Stimulated activated effector memory CD8-positive, alpha-beta T cell treated with anti-CD3 and anti-CD28 coated beads, Interleukin-12 subunit alpha, Interleukin-12 subunit beta, amount 100 ng/mL, for 72 hours (primary cell): ENCODE measurements around the gene CDK19.
"Not testable (repeated sequence)": the region's sequence is repeated elsewhere in the genome, so short reads cannot be mapped to it uniquely, and the experiment has no call there.

Experiments
- ATAC-seq: fragments of 150-1000 bp; cut with Tn5 transposase; 2 replicates; pipeline ENCODE4 v1.10.0; 2021
- DNase-seq, 2 donors: peaks; one replicate each; pipeline ENCODE4 v3.0.0; 2021 to 2022; ENCODE audit warnings: low spot score in 2 of 2
- H3K27ac Mint-ChIP-seq: one replicate; pipeline ENCODE4 v1.8.0; 2022; ENCODE audit warnings: mild to moderate bottlenecking, mixed read lengths
- H3K36me3 Mint-ChIP-seq: one replicate; pipeline ENCODE4 v1.8.0; 2022; ENCODE audit warnings: mild to moderate bottlenecking, mixed read lengths
- H3K4me1 Mint-ChIP-seq: one replicate; pipeline ENCODE4 v1.8.0; 2022; ENCODE audit warnings: mixed read lengths
- H3K4me3 Mint-ChIP-seq: one replicate; pipeline ENCODE4 v1.8.0; 2022; ENCODE audit warnings: mild to moderate bottlenecking, mixed read lengths
- H3K9me3 Mint-ChIP-seq: one replicate; pipeline ENCODE4 v1.8.0; 2022; ENCODE audit warnings: mixed read lengths

The CDK19 gene

DNA sequence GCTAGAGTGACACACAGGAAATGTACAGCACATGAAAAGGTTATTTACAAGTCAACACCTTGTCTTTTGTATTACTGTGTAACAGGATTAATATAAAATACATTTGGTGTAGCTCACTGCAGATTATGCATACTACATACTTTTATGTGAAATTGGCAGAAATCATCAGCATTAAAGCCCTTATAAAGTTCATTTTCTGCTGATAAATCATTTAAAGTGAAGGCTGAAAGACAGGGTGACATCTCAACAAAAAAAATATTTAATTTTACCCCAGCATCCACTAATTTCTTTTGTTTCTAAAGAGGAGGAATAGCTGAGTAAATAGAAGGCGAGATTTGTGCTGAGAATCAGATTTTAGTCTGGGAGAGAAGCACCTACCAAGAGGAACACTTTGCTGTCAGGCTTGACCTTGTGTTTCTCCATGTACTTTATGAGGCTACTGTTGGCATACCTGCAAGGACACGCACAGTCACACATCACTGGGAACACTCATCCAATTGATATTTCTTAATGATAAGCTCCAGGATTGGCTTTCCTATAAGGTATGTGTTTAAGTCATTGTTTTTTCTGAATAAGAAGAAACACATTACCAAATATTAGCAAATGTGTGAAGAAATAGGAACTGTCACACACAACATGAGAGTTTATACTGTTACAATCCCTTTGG is 192.2 kb downstream of the CDK19 start:
- ATAC-seq (no peak), DNase-seq (no peak)
- H3K27ac Mint-ChIP-seq = no peak overlapping the region
- H3K4me3 Mint-ChIP-seq = no peak overlapping the region
- peaks cover 33% of the 10 kb centered on the region for H3K36me3 Mint-ChIP-seq
- peaks cover 7% of the 10 kb centered on the region for H3K4me1 Mint-ChIP-seq
- no peaks in the 10 kb centered on the region for H3K9me3 Mint-ChIP-seq

DNA sequence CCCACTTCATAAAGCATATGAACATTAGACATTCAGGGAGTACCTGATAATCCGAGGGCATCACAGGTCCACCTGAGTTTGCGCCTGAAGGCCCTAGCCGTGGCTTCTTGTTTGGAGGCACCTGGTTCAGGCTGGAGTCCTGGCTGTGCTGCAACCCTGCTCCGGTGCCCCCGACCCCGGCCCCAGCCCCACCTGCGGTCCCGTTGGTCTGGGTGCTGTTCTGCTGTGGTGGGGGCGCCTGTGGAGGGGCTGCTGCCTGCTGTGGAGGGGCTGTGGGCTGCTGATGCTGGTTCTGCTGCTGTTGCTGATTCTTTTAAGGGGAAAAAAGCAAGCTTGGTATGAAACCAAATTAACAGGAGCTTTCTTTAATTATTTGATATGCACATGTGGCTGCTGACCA is 194.2 kb downstream of the CDK19 start:
- Mint-ChIP-seq H3K36me3 (peaks cover 38% of the 10 kb centered on the region), H3K9me3 (no peaks in the 10 kb centered on the region)

DNA sequence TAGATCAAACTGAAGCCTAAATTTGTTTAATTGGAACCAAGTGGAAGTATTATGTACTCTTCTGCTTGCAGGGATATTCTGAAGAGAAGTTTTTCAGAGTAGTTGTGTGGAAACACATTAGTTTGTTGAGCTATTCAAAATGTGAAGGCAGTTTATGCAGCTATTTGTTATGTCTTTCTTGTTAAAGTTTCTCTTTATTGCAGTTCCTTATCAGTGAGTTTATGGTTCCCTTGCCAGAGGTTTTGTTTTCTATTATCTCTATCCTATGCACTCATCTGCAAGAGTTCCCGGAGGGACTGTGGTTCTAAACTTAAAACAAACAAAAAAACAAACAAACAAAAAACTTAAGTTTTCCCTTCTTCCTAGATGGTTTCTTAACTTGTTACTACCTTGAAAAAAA is 195.2 kb downstream of the CDK19 start:
- DNase-seq = no peak
- Mint-ChIP-seq H3K4me1 (peaks cover 10% of the 10 kb centered on the region), H3K9me3 (no peaks in the 10 kb centered on the region), H3K36me3 (peaks cover 38% of the 10 kb centered on the region), H3K4me3 (no peak overlapping the region), H3K27ac (peak overlapping the region; percentile 2)
- ATAC-seq = no peak

More for the DNA sequence above, 194.2 kb downstream of the CDK19 start:
- H3K4me1 Mint-ChIP-seq = peaks cover 10% of the 10 kb centered on the region
- no peak overlapping the region for H3K4me3 Mint-ChIP-seq
- no peak overlapping the region for H3K27ac Mint-ChIP-seq
- ATAC-seq = no peak
- no peak for DNase-seq

DNA sequence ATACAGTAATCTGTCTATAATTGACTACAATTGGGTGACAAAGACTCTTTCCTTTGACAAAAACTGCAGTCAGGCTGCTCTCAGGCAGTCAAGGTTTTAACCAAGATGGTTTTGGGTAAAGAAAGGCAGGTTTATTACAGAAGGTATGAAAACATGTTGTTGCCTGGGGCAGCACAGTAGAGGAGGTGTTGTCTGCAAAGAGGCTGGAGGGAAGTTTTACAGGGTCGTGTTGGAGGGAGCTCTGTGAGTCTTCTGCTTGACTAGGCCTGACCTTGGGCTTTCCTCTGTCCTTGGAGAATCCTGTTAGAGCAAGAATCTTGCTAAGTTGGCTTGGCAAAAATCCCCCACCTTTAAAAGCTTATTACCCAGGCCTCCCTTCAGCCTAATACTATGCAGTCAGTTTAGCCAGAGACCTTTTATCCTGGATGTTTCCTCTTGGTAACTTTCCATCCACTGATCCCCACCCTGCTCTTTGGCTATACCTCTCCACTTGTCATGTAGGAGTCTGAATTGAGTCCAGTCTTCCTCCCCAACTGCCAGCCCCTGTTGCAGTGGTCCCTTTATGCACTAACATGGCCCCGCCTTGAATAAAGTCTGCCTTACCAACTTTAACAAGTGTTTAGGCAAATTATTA is 195.9 kb downstream of the CDK19 start:
- H3K4me3 Mint-ChIP-seq = no peak overlapping the region
- peaks cover 41% of the 10 kb centered on the region for H3K36me3 Mint-ChIP-seq
- no peaks in the 10 kb centered on the region for H3K9me3 Mint-ChIP-seq
- DNase-seq = no peak
- H3K4me1 Mint-ChIP-seq = peaks cover 10% of the 10 kb centered on the region
- no peak for ATAC-seq
- H3K27ac Mint-ChIP-seq = peak overlapping the region; percentile 2

DNA sequence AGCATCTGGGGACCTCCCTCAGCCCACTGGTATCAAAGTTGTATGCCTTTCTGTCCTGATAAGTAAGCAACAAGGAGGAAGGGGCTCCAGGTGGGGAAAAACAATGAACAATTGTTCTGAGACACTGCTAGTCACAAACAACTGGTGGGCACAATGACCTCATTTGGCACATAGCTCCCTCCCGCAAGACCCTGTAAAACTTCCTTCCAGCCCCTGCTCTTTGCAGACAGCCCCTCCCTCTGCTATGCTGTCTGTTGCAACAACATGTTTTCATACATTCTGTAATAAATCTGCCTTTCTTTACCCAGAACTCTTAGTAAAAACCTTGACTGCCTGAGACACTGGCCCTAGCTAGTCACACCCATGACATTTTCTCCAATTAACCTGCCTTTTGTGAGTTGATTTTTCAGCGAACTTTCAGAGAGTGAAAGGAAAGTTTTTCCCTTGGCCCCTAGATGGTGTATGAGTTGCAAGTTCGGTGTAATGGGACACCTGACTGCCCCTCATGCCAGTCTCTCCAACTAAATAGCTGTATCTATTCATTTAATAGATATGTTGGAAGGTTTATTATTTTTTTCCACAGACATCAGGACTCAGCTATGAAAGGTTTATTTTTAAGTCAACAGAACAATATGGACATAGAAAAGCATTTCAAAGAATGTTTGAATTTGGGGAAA is 196.5 kb downstream of the CDK19 start:
- peaks cover 10% of the 10 kb centered on the region for H3K4me1 Mint-ChIP-seq
- DNase-seq (no peak), ATAC-seq (no peak)
- H3K36me3 Mint-ChIP-seq = peaks cover 45% of the 10 kb centered on the region
- no peaks in the 10 kb centered on the region for H3K9me3 Mint-ChIP-seq
- no peak overlapping the region for H3K4me3 Mint-ChIP-seq
- H3K27ac Mint-ChIP-seq = peak overlapping the region; percentile 65

DNA sequence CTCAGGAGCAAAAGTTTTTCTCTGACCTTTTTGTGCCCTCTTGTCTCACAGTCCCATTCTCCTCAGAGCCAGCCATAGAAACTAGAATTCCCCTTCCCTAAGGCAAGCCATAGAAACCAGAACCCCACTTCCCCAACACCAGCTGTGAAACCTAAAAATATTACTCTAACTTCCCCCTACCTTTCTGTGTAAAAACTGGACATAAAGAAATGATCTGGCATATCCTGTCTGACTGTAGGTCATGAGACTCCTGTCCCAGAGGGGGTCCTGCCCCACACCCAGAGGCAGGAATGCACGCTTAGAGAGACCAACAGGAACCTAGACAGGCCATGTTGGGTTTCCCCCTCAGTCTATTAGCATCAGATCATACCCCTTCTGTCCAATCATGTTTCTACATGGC is 198.2 kb downstream of the CDK19 start:
- peak; percentile 52 for ATAC-seq
- Mint-ChIP-seq H3K4me3 (no peak overlapping the region), H3K9me3 (no peaks in the 10 kb centered on the region), H3K27ac (no peak overlapping the region), H3K4me1 (peaks cover 10% of the 10 kb centered on the region), H3K36me3 (peaks cover 33% of the 10 kb centered on the region)
- no peak for DNase-seq

DNA sequence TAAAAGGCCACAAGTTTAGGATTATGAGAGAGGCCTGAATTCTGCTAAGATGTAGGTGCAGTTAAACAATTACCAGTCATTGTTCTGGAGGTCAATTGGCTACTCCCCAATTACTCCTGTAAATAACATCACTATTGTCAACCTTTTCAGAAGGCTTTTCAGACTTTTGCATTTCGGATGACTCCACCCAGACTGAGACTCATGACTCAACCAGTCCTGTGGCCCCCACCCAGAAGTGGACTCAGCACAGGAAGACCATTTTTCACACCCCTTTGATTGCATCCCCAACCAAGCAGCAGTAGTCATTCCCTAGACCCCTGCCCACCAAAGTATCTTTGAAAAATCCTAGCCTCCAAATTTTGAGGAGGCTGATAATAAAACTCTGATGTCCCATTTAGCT is 199.5 kb downstream of the CDK19 start:
- Mint-ChIP-seq H3K36me3 (peaks cover 23% of the 10 kb centered on the region), H3K4me1 (peaks cover 10% of the 10 kb centered on the region), H3K9me3 (no peaks in the 10 kb centered on the region), H3K4me3 (no peak overlapping the region), H3K27ac (no peak overlapping the region)
- ATAC-seq (no peak), DNase-seq (no peak)

DNA sequence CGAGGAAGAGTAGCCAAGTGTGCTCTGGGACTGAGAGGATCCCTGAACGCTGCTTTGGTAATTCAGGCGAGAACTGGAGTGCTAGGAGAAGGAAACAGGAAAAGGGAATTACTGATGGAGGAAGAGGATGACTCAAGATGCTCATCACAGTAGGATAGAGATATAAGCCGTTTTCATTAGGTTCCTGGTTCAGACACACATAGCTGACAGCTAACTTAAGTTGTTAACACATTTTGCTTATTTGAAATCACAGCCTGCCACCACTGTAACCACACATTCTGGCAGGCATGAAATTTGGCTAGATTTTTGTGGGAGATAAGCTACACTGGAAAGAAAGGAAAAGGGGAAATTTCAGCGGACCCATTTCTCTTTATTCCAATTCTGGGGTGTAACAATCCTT is 200.7 kb downstream of the CDK19 start:
- Mint-ChIP-seq H3K27ac (no peak overlapping the region), H3K4me1 (peaks cover 10% of the 10 kb centered on the region), H3K36me3 (peaks cover 13% of the 10 kb centered on the region), H3K9me3 (no peaks in the 10 kb centered on the region), H3K4me3 (no peak overlapping the region)
- DNase-seq (no peak), ATAC-seq (no peak)

DNA sequence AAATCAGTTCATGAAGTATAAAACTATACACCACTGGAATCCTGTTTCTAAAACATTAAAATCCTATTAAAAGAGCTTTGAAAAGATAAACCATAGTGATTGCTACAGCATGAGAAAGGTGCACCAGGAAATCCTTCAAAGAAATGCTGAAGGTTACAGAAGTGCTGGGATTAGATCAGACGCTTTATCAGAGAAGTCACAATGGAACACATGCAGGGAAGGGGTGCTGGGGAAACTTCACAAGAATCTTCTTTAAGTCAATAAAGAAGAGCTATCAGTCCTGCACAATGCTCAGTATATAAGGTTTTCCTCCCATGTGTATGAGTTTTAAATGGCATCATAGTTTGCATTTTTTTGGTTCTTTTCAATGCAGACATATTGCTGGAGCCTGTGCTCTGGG is 201.2 kb downstream of the CDK19 start:
- H3K4me1 Mint-ChIP-seq = peaks cover 10% of the 10 kb centered on the region
- H3K27ac Mint-ChIP-seq = no peak overlapping the region
- ATAC-seq = no peak
- H3K9me3 Mint-ChIP-seq = no peaks in the 10 kb centered on the region
- no peak for DNase-seq
- peaks cover 13% of the 10 kb centered on the region for H3K36me3 Mint-ChIP-seq
- no peak overlapping the region for H3K4me3 Mint-ChIP-seq

DNA sequence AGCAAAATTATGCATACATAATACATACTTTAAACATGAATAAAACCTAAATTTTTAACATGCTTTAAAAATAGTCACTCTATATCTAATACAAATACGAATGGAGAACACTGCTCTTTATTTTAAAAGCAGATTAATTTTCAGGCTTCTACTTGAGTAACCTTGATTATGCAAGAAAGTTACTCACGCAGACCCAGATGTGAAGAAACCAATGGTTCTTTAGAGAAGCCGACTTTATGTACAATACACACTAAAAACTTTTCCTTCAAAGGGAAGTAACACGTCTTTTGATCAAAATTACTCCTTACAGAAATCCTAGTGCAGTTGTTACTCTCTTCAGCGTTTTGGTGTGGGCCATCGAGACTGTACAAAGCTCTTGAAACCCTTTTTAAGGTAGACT is 201.9 kb downstream of the CDK19 start:
- peaks cover 6% of the 10 kb centered on the region for H3K4me1 Mint-ChIP-seq
- no peak overlapping the region for H3K4me3 Mint-ChIP-seq
- no peak overlapping the region for H3K27ac Mint-ChIP-seq
- DNase-seq (no peak), ATAC-seq (no peak)
- peaks cover 13% of the 10 kb centered on the region for H3K36me3 Mint-ChIP-seq
- H3K9me3 Mint-ChIP-seq = no peaks in the 10 kb centered on the region

DNA sequence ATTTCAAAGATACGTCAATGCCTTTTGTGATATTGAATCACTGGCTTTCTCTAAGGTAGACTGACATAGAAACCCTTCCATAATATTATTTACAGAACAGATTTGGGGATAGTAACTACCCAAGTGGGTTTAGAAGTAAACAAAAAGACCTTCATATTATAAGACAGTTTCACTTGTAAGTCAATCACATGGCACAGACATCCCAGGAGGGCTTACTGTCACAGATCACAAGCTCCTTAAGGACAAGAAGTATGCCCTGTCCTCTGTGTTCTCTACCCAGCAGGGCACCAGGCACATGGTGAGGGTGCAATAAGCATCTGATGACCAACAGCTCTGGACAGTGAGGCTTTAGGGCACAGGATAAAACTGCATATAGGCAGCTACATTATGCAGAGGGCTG is 203.0 kb downstream of the CDK19 start:
- Mint-ChIP-seq H3K4me3 (no peak overlapping the region), H3K9me3 (no peaks in the 10 kb centered on the region), H3K36me3 (peaks cover 7% of the 10 kb centered on the region), H3K27ac (no peak overlapping the region), H3K4me1 (no peaks in the 10 kb centered on the region)
- no peak for DNase-seq
- ATAC-seq = no peak

DNA sequence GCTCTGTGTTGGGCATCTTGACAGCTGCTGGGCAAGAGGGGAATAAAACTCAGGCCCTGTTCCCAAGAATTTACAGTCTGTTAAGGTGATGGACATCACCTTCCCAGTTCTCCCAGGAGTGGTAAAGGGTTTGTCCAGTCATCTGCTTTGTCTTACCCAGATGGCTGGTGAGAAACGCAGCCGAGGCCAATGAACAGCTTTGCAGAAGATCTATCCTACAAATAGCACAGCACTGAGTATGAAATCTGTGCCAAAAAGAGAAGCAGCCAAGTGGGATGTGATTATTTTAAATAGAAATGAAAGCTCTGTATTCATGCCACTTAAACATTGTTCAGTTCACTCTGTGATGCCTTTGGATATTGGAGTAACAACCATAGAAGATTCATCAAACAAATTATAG is 206.2 kb downstream of the CDK19 start:
- Mint-ChIP-seq H3K4me1 (no peaks in the 10 kb centered on the region), H3K27ac (no peak overlapping the region), H3K9me3 (no peaks in the 10 kb centered on the region), H3K4me3 (no peak overlapping the region), H3K36me3 (peaks cover 1% of the 10 kb centered on the region)
- ATAC-seq = no peak
- no peak for DNase-seq

DNA sequence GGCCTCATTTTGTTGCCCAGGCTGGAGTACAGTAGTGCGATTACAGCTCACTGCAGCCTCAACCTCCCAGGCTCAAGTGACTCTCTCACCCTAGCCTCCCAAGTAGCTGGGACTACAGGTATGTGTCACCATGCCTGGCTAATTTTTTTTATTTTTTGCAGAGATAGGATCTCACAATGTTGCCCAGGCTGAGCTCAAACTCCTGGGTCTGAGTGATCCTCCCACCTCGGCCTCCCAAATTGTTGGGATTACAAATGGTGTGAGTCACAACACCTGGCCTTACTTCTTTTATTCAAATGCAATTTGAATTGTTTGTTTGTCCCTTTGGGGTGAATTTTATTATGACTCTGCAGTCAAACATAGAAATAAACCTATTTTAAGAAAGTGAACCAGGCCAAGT is 207.1 kb downstream of the CDK19 start:
- ATAC-seq = no peak
- Mint-ChIP-seq H3K4me1 (no peaks in the 10 kb centered on the region), H3K36me3 (no peaks in the 10 kb centered on the region), H3K27ac (no peak overlapping the region), H3K9me3 (no peaks in the 10 kb centered on the region), H3K4me3 (no peak overlapping the region)
- DNase-seq = no peak

DNA sequence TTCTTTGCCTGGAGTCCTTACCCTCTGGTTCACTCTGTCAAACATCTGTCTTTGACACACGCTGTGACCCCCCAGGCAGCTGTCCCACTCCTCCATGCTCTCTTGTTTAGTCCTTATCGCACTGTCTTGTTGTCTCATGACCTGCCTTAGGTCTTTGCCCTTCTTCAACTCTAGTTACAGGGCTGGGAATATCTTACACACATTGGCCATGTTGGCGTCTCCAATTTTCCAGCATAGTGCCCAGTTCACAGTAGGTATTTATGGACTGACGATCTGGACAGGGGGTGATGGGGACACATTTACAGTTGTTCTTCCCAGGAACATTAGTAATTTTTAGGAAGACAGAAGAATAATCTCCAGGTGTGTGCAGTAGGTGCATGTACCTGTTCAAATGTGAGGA is 209.1 kb downstream of the CDK19 start:
- H3K9me3 Mint-ChIP-seq = no peaks in the 10 kb centered on the region
- no peaks in the 10 kb centered on the region for H3K36me3 Mint-ChIP-seq
- ATAC-seq (no peak), DNase-seq (no peak)
- H3K27ac Mint-ChIP-seq = no peak overlapping the region
- no peak overlapping the region for H3K4me3 Mint-ChIP-seq
- H3K4me1 Mint-ChIP-seq = no peaks in the 10 kb centered on the region

DNA sequence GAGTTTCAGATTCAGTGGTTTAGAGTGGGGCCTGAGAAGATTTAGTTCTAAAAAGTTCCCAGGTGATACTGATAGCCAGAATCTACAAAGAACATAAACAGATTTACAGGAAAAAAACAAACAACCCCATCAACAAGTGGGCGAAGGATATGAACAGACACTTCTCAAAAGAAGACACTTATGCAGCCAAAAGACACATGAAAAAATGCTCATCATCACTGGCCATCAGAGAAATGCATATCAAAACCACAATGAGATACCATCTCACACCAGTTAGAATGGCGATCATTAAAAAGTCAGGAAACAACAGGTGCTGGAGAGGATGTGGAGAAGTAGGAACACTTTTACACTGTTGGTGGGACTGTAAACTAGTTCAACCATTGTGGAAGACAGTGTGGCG is 214.6 kb downstream of the CDK19 start:
- H3K36me3 Mint-ChIP-seq, DNase-seq, H3K27ac Mint-ChIP-seq, ATAC-seq, H3K4me3 Mint-ChIP-seq, H3K4me1 Mint-ChIP-seq, H3K9me3 Mint-ChIP-seq: not testable (repeated sequence)

DNA sequence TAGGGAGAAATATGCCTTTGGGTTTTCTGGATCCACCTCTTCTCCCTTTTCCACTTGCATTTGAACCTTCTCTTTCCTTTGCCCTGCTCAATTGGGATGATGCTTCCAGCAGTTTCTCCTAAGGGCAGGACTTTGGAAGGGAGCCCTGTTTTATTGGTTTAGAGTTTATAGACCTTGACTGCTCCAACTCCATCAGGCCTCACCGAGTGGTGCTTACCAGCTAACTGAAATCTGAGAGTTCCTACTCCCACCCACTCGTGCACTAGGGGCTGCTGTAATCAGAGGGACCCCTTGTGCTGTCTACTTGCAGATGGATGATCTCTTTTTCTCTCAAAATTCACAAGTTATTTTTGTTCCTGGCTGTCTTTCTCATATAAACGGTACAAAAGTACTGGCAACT is 217.5 kb downstream of the CDK19 start:
- H3K9me3 Mint-ChIP-seq = peaks cover 2% of the 10 kb centered on the region
- no peak for DNase-seq

More for the DNA sequence above, 217.5 kb downstream of the CDK19 start:
- H3K36me3 Mint-ChIP-seq = no peaks in the 10 kb centered on the region
- H3K27ac Mint-ChIP-seq = no peak overlapping the region
- no peak for ATAC-seq
- no peaks in the 10 kb centered on the region for H3K4me1 Mint-ChIP-seq
- H3K4me3 Mint-ChIP-seq = no peak overlapping the region
